Right kidney (tissue), 1 donor: Measurements from ENCODE around the gene PTPRA.

Experiments
- DNase-seq: peaks from one replicate; pipeline ENCODE4 v3.0.0-alpha.2; 2016

PTPRA gene

DNA sequence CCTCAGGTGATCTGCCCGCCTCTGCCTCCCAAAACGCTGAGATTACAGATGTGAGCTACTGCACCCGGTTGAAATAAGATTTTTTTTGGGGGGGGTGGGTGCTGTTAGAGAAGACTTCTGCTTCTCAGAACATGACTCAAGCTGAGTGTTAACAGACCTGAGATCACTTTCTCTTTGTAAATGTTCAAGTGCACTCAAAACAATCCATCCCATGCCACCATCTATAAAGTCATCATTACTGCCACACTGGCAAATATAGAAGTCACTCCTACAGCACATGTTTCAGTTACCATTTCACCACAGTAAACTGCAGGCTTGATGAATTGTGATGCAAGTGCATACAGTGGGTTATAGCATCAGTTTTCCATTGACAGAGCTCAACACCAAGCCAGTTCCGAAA, 23.8 kb upstream of the PTPRA start:
- DNase-seq = no peak

DNA sequence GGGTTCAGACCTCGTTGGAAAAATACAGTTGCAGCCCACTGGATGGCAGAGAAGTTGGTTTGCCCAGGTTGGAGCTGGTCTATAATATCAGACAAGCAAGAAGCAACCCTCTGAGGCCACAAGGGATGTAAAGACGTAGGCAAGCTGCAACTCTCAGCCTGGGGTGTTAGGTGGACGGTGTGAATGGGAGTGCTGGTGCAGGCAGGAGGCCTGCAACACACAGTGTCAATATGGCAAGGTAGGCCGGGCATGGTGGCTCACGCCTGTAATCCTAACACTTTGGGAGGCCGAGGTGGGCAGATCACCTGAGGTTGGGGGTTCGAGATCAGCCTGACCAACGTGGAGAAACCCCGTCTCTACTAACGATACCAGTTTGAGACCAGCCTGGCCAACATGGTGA, 22.2 kb upstream of the PTPRA start:
- DNase-seq = no peak

DNA sequence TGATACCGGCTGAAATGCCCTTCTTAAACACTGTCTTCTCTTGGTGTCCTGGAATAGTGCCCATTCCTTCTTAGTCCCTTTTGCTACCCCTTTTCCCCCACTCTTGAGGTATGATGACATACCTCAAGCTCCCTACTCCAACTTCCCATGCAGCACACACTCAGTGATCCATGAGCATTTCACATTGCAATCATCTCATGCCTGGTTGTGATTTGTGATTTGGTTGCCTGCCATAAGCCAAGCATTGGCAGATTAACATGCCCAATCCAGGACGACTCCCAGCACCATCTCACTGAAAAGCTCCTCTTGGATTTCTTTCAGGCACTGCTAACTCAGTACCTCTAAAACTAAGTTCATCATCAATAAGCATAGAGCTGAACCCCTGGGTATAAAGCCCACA, 14.7 kb upstream of the PTPRA start:
- no peak for DNase-seq

DNA sequence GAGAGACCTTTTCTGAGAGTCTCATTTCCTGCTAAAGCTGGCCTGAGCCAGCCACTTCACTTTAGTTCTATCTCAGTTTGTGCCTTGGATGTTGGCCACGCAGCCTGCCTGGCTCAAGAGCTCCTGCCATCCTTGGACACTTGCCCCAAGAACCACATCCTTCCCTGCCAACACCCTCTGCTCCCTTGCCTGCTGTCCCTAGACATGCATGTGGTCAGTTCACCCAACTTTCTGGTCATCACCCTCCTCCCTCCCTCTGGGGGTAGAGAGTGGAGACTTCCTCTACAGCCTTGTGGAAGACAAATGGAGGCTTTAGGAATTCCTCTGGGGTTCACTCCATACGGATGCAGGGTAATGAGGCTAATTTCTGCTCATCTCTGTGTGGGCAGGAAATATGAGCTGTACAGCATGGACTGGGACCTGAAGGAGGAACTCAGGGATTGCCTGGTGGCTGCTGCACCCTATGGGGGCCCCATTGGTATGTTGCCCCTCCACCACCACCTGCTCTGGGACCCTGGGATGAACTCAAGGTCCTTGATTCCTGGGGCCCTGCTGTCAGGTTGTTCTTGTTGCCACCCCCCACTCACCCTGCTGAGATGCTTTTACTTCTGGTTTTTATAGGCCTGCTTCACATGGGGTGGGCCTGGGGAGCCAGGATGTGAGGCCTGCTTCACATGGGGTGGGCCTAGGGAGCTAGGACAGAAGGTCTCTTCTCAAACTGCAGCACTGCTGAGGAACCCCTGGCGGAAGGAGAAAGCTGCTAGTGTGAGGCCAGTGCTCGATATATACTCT, 13.8 kb upstream of the PTPRA start:
- no peak for DNase-seq

DNA sequence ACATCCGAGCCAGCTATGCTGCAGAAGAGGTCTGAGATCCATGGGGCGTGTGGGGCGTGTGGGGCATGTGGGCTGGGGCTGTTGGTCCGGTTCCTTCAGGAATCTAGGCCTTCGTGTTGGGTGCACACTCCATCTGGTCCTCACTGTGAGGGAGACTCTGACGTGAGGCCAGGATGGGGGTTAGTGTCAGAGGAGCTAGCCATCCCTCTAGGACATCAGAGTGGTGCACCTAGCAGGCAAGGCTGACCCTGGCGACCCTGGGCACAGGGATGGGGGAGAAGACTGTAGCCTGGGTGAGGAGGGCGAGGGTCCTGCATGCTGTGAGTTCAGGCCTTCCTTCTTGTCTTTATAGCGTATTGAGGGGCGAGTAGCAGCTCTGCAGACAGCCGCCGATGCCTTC, 8.7 kb upstream of the PTPRA start:
- no peak for DNase-seq

DNA sequence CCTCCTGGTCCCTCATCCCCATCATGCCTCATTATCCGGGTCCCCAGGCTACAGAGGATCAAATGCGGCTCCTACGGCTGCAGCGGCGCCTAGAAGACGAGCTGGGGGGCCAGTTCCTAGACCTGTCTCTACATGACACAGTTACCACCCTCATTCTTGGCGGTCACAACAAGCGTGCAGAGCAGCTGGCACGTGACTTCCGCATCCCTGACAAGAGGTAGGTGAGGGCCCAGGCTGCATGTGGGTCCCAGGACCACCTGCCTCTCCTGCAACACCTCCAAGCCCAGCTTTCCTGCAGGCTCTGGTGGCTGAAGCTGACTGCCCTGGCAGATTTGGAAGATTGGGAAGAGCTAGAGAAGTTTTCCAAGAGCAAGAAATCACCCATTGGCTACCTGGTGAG, 8.2 kb upstream of the PTPRA start:
- no peak for DNase-seq

DNA sequence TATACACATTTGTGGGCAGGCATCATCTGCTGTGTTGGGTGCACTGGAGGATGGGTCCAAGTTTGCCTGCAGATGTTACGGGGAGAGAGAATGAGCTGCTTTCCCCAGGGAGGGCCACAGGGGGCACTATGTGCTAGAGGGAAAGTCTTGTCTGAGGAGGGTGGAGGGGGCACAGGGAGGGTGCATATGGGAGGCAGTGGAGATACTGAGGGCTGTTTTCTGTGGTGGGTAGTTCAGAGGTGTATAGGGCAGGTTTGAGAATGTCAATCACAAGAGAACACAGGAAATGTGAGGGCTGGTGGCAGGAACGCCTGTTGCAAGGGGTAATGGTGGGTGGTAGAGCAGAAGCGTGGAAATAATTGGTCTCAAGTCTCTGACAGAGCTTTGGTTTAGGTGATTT, 7.7 kb upstream of the PTPRA start:
- DNase-seq = no peak

DNA sequence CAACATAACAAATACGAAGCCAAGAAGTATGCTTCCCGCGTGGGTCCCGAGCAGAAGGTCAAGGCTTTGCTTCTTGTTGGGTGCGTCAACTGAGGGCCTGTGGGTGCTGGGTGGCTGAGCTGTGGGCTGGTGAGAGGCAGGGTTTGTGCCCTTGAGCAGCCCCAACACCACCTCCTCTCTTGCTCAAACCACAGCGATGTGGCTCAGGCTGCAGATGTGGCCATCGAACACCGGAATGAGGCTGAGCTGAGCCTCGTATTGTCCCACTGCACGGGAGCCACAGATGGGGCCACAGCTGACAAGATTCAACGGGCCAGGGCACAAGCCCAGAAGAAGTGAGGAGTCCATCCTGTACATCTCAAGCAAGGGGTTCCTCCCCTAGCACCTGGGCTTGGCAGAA, 7.0 kb upstream of the PTPRA start:
- no peak for DNase-seq

DNA sequence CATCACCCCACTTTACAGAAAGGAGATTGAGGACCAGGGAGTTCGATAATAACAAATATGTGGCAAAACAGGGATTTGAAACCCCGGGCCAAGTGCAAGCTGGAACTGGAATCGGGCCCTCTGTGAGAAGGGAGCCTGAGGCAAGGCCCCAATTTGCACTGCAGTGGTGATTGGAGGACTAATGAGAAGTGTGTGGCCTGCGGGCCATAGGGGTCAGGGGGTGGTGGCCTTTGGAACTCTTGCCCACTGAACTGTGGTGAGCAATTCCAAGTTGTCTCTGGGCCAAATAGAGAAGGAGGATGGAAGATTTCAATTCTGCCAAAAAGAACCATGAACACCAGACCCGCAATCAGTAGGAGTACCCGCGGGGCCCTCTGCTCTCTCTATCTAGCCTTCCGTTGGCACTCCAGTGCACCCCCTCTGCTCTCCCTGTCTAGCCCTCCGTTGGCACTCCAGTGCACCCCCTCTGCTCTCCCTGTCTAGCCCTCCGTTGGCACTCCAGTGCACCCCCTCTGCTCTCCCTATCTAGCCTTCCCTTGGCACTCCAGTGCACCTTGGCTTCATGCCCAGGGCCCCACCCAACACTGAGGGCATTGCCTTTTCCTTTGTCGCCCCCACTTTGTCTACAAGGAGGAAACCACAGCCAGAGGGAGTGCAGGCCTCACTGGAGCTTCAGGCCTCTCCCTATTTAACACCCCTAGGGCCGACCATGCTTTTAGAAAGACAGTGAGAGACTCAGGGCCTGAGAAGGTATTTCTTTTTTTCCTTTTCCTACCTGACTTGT, 6.0 kb upstream of the PTPRA start:
- no peak for DNase-seq

DNA sequence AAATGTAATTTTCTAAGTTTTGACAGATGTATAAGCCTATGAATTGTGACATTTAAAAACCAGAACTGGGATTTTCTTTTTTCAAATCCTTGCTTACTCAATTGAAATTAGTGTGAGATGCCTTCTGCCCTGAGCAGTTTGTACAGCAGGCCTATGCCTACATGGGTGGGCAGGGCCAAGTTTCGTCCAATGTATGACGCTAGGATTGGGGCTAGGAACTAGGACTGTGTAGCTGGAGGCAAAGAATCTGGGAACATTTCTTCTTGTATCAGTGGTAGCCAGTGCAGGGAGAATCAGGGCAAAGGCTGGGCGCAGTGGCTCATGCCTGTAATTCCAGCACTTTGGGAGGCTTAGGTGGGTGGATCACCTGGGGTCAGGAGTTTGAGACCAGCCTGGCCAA, 3.9 kb upstream of the PTPRA start:
- DNase-seq = no peak

DNA sequence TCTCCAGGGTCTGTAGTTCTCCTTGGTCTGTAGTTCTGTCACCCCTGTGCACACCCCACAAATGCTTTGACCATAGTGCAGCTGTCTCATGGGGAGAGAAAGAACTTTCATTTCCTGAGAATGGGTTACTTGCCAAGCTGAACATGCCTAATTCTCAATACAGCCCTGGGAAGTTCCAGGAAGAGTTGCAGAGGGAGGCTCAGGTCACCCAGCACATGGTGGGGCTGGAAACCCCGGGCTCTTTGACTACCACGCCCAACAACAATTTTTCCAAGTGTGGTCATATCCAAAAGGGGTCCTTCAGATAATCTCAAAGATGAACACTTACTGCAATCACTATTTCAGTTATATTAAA, 2.2 kb upstream of the PTPRA start:
- peak; percentile 7 for DNase-seq

DNA sequence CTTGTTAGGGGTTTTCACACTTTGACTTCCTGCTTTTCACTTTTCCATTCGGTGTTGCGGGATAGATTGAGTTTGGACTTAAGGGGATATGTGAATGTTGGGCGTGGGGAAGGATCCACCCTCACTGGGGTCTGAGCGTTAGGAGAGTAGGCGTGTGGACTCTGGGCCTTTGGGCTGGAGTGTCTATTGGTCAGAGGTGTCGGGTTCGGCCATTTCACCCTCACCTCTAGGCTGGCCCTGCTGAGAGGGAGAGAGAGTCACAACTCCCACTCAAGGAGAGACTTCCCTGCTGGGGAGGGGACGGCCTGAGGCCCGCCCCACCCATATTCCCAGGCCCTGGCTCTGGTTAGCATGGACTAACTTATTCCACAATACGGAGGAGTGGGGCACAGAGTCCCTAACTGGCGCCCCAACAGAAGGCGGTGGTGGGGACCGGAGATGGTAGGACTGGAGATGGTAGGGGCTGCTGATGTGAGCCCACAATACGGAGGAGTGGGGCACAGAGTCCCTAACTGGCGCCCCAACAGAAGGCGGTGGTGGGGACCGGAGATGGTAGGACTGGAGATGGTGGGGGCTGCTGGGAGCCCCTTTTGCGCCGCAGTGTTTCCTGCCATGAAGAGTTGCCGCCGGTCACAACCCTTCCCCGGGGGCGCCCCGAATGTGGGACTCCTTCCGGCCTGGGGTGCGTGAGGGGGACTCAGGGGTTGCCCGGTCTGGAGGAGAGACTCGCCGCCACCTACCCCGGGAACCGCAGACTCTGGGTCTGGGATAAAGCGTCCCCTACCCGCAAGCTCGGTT, 1.4 kb upstream of the PTPRA start:
- DNase-seq = peak; percentile 31

DNA sequence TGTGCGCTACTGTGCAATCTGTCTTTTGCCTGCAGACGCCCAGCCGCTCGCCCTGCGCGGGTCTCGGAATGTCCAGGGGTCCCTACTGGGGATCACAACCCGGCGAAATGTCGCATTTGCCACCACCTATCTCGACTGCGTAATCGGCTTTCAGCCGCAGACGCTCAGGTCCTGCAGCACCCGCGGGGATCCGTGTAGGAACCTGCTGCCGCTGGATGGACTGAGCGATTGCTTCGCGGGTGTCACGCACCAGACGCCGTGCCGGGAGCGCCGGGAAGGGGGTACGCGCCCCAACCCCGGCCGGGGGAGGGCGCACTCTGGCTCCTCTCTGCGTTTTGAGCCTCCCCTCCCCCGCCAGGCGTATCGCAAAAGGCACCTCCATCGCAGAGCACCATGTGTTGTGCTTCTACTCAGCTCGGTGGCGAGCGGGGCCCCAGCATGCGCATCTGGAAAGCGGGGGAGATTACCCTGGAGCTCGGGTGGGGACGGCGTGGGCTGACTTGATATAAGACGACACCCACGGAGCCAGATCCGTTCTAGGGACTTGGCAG, 747 bp upstream of the PTPRA start:
- DNase-seq = peak; percentile 83

DNA sequence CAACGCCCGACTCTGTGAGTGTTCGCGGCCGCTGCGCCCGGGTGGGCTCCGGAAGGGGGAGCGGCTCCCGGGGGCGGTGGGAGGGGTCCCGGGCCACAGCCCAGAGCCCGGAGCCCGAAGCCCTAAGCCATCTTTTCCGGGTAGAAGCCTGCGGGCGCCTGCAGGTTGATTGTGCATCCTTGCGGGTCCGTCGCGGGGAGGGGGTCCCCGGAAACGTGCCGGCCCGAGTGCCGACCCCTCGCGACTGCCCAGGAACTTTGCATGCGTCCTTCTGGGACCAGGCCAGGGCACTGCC, 413 bp downstream of the PTPRA start:
- DNase-seq = peak; percentile 70

DNA sequence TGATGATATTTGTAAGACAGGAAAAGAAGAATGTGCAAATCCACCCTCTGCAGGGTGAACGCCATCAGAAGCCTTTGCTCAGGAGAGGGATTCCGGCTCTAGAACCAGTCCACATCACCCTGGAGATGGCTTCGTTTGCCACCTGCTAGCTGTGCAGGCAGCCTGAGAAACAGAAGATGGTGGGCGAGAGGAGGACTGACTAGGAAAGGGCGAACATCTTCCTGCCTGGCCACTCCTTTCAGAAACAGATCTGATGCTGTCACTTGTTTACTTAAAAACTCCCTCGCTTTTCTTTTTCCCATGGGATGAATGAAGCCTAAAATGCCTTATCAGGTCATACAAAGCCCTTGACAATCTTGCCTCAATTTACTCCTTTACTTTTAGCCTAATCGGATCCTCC, 1.2 kb downstream of the PTPRA start:
- DNase-seq = peak; percentile 13

DNA sequence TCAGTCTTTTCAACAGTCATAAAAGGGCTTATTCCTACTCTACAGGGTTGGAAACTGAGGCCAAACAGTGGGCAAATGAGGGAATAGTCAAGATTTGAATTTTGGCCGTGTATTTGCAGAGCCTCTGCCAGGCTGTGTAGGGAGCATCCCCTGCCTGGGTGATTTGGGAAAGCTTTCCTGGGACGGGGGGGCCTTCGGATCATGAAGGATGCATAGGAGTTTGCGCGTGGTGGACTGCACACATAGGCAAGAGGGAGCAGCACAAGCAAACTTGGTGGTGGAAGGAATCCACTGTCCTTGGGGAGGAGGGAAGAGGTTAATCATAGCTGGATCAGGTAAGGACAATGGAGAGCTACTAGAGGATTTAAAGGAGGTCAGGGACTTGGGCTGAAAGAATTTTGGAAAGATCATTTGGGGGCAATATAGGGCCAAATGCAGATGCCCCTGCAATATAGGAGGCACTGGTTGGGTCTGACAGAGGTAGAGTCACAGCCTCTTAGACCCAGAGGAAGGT, 2.5 kb downstream of the PTPRA start:
- no peak for DNase-seq

DNA sequence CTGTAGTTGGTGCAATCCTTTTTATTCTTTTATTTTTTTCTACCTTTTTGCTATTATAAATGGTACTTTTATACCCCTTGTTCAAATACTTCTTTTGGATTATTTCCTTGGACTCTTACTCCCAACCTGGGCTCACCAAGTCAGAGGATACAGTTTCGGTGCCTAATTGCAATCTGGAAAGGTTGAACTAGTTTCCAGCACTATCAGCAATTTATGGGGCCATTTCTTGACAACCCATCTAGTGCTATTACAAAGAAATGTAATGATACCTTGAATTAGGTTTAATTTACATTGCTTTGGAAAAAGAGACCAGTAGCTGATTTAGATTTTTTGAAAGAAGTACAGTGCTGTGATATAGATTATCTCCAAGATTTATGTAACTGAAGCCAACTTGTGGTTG, 5.2 kb downstream of the PTPRA start:
- no peak for DNase-seq

DNA sequence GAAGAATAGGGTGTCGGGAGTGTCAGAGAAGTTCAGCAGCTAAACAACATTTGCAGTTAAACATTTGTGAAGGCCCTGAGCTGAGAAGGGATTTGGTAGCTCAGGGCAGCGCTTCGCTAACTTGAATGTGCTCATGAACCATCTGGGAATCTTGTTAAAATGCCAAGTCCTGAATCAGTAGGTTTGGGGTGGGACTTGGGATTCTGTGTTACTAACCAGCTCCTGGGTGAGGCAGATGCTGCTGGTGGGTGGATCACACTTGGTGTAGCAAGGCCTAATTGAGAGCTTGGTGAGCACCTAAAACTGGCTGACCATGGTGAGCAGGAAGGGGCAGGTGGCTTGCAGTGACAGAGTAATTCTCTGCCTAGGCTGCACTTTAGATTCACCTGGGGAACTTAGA, 5.9 kb downstream of the PTPRA start:
- no peak for DNase-seq

DNA sequence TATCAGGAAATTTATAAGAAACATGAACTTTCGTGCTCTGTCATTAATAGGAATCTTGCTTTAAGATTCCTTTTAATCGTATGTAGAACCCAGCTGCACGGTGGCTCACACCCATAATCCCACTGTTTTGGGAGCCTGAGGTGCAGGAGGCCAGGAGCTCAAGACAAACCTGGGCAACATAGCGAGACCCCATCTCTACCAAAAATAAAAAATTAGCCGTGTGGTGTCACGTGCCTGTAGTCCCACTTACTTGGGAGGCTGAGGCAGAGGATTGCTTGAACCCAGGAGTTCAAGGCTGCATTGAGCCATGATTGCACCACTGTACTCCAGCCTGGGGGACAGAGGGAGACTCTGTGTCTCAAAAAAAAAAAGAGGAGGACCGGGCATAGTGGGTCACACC, 7.4 kb downstream of the PTPRA start:
- DNase-seq = no peak

DNA sequence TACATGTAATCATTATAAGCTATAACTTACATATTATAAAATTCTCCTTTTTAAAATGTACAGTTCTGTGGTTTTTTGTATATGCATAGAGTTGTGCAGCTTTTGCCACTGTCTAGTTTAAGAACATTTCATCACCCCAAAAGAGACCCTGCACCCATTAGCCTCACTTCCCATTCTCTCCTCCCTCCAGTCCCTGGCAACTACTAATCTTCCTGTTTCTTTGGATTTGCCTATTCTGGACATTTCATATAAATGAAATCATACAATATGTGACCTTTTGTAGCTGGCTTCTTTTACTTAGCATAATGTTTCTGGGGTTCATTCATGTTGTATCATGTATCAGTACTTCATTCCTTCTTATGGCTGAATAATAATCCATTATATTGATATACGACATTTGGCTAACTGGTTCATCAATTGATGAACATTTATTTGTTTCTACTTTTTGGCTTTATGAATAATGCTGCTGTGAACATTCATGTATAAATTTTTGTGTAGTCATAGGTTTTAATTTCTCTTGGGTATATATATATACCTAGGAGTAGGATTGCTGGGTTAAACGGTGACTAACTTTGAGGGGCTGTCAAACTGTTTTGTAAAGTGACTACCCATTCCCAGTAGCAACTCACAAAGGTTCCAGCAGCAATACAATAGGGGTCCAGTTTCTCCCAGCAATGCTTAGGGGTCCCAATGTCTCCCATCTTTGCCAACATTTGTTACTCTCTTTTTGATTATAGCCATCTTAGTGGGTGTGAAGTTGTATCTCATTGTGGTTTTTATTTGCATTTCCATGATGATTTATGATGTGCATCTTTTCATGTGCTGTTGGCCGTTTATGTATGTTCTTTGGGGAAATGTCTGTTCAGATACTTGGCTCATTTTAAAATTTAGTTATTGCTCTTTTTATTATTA, 10.7 kb downstream of the PTPRA start:
- DNase-seq = no peak

DNA sequence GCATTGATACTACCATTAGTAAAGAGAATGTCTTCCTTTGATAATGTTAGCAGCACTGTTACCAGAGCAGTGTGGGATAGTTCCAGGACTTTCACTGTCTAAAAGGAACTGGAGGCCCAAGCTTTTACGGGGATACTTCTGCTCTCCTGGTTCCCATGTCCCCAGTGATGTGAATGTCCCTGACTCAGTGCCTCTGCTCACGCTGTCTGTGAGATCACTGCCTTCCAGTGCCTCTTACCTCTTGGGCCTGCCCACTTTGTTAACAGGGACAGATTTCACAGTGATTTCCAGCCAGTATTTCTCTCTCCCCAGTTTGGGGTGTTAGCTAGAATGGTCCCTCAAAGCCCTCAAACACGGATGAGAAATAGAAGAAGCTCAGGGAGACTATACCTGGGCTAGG, 14.4 kb downstream of the PTPRA start:
- DNase-seq = no peak
